GM23248 (cell line): ENCODE data around the gene KDM2A. TPM values are rescaled to one million over a fixed set of nuclear protein-coding genes. Genes with fewer than 3 reads are reported as not detected.

ENCODE experiments used
- DNase-seq: peaks from one replicate; pipeline ENCODE4 v3.0.0-alpha.2; 2015
- H2AFZ ChIP-seq: fragments of 200-600 bp; sonication (generic); 2 replicates; pipeline ENCODE4 v1.6.1; 2016; ENCODE audit warnings: antibody characterized with exemption
- H3F3A ChIP-seq: fragments of 200-600 bp; sonication (generic); 2 replicates; pipeline ENCODE4 v1.6.1; 2016; ENCODE audit warnings: mild to moderate bottlenecking, antibody characterized with exemption, mixed run types; ENCODE audit not compliant: insufficient read depth
- H3K27ac ChIP-seq: fragments of 200-600 bp; sonication (generic); 2 replicates; pipeline ENCODE4 v1.5.1; 2016; ENCODE audit warnings: mild to moderate bottlenecking
- H3K27me3 ChIP-seq: fragments of 200-600 bp; sonication (generic); replicated peaks from 2 replicates; pipeline ENCODE4 v1.6.1; 2016; ENCODE audit warnings: mild to moderate bottlenecking; ENCODE audit not compliant: insufficient read depth
- H3K36me3 ChIP-seq: fragments of 200-600 bp; sonication (generic); 2 replicates; pipeline ENCODE4 v1.6.1; 2016; ENCODE audit warnings: low read depth, mild to moderate bottlenecking
- H3K4me1 ChIP-seq: fragments of 200-600 bp; sonication (generic); 2 replicates; pipeline ENCODE4 v1.6.1; 2016; ENCODE audit warnings: mild to moderate bottlenecking; ENCODE audit not compliant: insufficient read depth
- H3K4me2 ChIP-seq: fragments of 200-600 bp; sonication (generic); one replicate; pipeline ENCODE4 v1.6.1; 2016; ENCODE audit warnings: mild to moderate bottlenecking; ENCODE audit not compliant: unreplicated experiment
- H3K4me3 ChIP-seq: fragments of 200-600 bp; sonication (generic); 2 replicates; pipeline ENCODE4 v1.5.1; 2016; ENCODE audit warnings: mild to moderate bottlenecking
- H3K79me2 ChIP-seq: fragments of 200-600 bp; sonication (generic); 2 replicates; pipeline ENCODE4 v1.6.1; 2016; ENCODE audit warnings: mild to moderate bottlenecking; ENCODE audit not compliant: insufficient read depth
- H3K9ac ChIP-seq: fragments of 200-600 bp; sonication (generic); 2 replicates; pipeline ENCODE4 v1.6.1; 2016; ENCODE audit warnings: mild to moderate bottlenecking
- H3K9me2 ChIP-seq: fragments of 200-600 bp; sonication (generic); 2 replicates; pipeline ENCODE4 v1.6.1; 2016; ENCODE audit warnings: mixed run types, mild to moderate bottlenecking, moderate library complexity; ENCODE audit not compliant: insufficient read depth
- H3K9me3 ChIP-seq: fragments of 200-600 bp; sonication (generic); one replicate; pipeline ENCODE4 v1.6.1; 2017; ENCODE audit warnings: low read depth
- H4K20me1 ChIP-seq: fragments of 200-600 bp; sonication (generic); 2 replicates; pipeline ENCODE4 v1.6.0; 2016; ENCODE audit not compliant: insufficient read depth
- EZH2 ChIP-seq: fragments of 200-600 bp; sonication (generic); IDR thresholded peaks from 2 replicates; pipeline ENCODE4 v1.6.1; 2018; ENCODE audit warnings: antibody characterized with exemption, mild to moderate bottlenecking; ENCODE audit not compliant: insufficient read depth, poor library complexity, severe bottlenecking
- EZH2phosphoT487 ChIP-seq: fragments of 200-600 bp; sonication (generic); IDR thresholded peaks from 2 replicates; pipeline ENCODE4 v1.6.1; 2018; ENCODE audit warnings: antibody characterized with exemption, moderate library complexity, mild to moderate bottlenecking, low read depth; ENCODE audit not compliant: insufficient read depth
- WGBS, 2 experiments: methylation state at CpG; one replicate each; pipeline ENCODE4 v1.1.6; 2015 to 2017; ENCODE audit warnings: low lambda C conversion rate in 2 of 2, low coverage in 1 of 2; ENCODE audit errors: missing lambda C conversion rate in 2 of 2; 5-methylcytosine and 5-hydroxymethylcytosine counted together
- in situ Hi-C: fragments of 300-500 bp; cut with MboI; formaldehyde crosslinking; loops from 2 replicates; pipeline ENCODE4 v1.15.0; 2020
- polyA plus RNA-seq: library from polyadenylated mRNA; unstranded; fragments of >200 nt; fragmentation: Nextera tagmentation; extraction: Ambion mirVana; gene quantifications from 2 replicates; pipeline ENCODE4 v1.2.1, GENCODE V29; 2016
- total RNA-seq: library from RNA; depleted of rRNA; stranded (reverse); fragments of >200 nt; shearing (Covaris generic); gene quantifications from 2 replicates; pipeline ENCODE4 v1.2.3, GENCODE V29; 2014

KDM2A gene
- total and polyA plus RNA-seq, 2 experiments from 2014 or later: 12.1 to 34.4 TPM

GRCh38 chr11:67160045-67160444 lies 41.0 kb downstream of the KDM2A start:
- H3K27me3 ChIP-seq: no peaks in the 10 kb centered on the region
- WGBS, 2 experiments: 58 to 71% methylated on average over 2 of the region's 2 CpGs
- peaks cover 44% of the 10 kb centered on the region for H4K20me1 ChIP-seq
- no peaks in the 10 kb centered on the region for H3K9me3 ChIP-seq
- no peak overlapping the region for H3K4me3 ChIP-seq
- no peaks in the 10 kb centered on the region for H3K36me3 ChIP-seq
- no peak overlapping the region for H3K9ac ChIP-seq
- peaks cover 12% of the 10 kb centered on the region; the same call in 1 of the 2 replicates for H3K4me1 ChIP-seq
- H3K4me2 ChIP-seq: no peak overlapping the region
- no peak overlapping the region for H2AFZ ChIP-seq
- no peak overlapping the region for H3K27ac ChIP-seq
- DNase-seq: no peak
- H3F3A ChIP-seq: peaks cover 21% of the 10 kb centered on the region
- no peaks in the 10 kb centered on the region for H3K9me2 ChIP-seq
- peaks cover 100% of the 10 kb centered on the region for H3K79me2 ChIP-seq
- no peak for TF ChIP-seq EZH2phosphoT487
- no peak for TF ChIP-seq EZH2
- in situ Hi-C loops: no loop called here

GRCh38 chr11:67160872-67161783 lies 42.1 kb downstream of the KDM2A start:
- H2AFZ ChIP-seq: no peak overlapping the region
- H3K9me2 ChIP-seq: no peaks in the 10 kb centered on the region
- 75 to 81% methylated on average over 5 of the region's 5 CpGs for WGBS, 2 experiments
- TF ChIP-seq EZH2: no peak
- no peak for TF ChIP-seq EZH2phosphoT487
- H3K79me2 ChIP-seq: peaks cover 100% of the 10 kb centered on the region
- no peak overlapping the region for H3K4me3 ChIP-seq
- H3K27me3 ChIP-seq: no peaks in the 10 kb centered on the region
- peaks cover 41% of the 10 kb centered on the region for H4K20me1 ChIP-seq
- H3K4me1 ChIP-seq: peaks cover 12% of the 10 kb centered on the region; the same call in 1 of the 2 replicates
- peaks cover 21% of the 10 kb centered on the region for H3F3A ChIP-seq
- in situ Hi-C loops: no loop called here
- H3K27ac ChIP-seq: no peak overlapping the region
- H3K4me2 ChIP-seq: no peak overlapping the region
- H3K9me3 ChIP-seq: no peaks in the 10 kb centered on the region
- peak; percentile 38 for DNase-seq
- H3K9ac ChIP-seq: no peak overlapping the region
- H3K36me3 ChIP-seq: no peaks in the 10 kb centered on the region

- H3K9ac ChIP-seq: no peak overlapping the region
- no peaks in the 10 kb centered on the region for H3K36me3 ChIP-seq
- no peak overlapping the region for H3K4me2 ChIP-seq
- H3F3A ChIP-seq: peaks cover 28% of the 10 kb centered on the region
- H3K27me3 ChIP-seq: no peaks in the 10 kb centered on the region
- WGBS, 2 experiments: 98 to 99% methylated on average over 3 of the region's 3 CpGs
- H3K4me3 ChIP-seq: no peak overlapping the region
- H3K9me3 ChIP-seq: no peaks in the 10 kb centered on the region
- peaks cover 26% of the 10 kb centered on the region for H3K4me1 ChIP-seq
- no peak overlapping the region for H2AFZ ChIP-seq
- peaks cover 34% of the 10 kb centered on the region for H4K20me1 ChIP-seq
- H3K79me2 ChIP-seq: peaks cover 98% of the 10 kb centered on the region
- H3K27ac ChIP-seq: no peak overlapping the region
- TF ChIP-seq EZH2 (no peak), EZH2phosphoT487 (no peak)
- no peaks in the 10 kb centered on the region for H3K9me2 ChIP-seq
- in situ Hi-C loops: no loop called here
- no peak for DNase-seq
Observed at GRCh38 chr11:67163006-67163405, 43.9 kb downstream of the KDM2A start.

- 97 to 100% methylated on average over 1 of the region's 1 CpG for WGBS, 2 experiments
Observed at GRCh38 chr11:67165623-67166022, 46.6 kb downstream of the KDM2A start.

More at GRCh38 chr11:67165623-67166022, 46.6 kb downstream of the KDM2A start:
- Histone ChIP-seq H3K4me2 (no peak overlapping the region), H2AFZ (no peak overlapping the region), H3K27me3 (no peaks in the 10 kb centered on the region), H3K9me2 (no peaks in the 10 kb centered on the region), H3K9ac (no peak overlapping the region), H3K27ac (no peak overlapping the region), H3K9me3 (no peaks in the 10 kb centered on the region), H3F3A (peaks cover 21% of the 10 kb centered on the region), H4K20me1 (peaks cover 13% of the 10 kb centered on the region; the same call in 1 of the 2 replicates), H3K4me3 (no peak overlapping the region), H3K4me1 (peaks cover 37% of the 10 kb centered on the region), H3K36me3 (no peaks in the 10 kb centered on the region), H3K79me2 (peaks cover 96% of the 10 kb centered on the region)
- no peak for DNase-seq
- in situ Hi-C loops: no loop called here
- no peak for TF ChIP-seq EZH2
- TF ChIP-seq EZH2phosphoT487: no peak
